HEK293 (cell line): ENCODE results near the gene SERINC2.

Experiments used
- CTCF ChIA-PET: fragments of 350-600 bp; formaldehyde crosslinking; extraction: SDS; loops from one replicate; lab custom pipeline; 2021; ENCODE audit warnings: antibody characterized with exemption; lab: Yijun Ruan, JAX
- POLR2A ChIA-PET: fragments of 300-600 bp; formaldehyde crosslinking; extraction: SDS; loops from one replicate; lab custom pipeline; 2020; ENCODE audit warnings: antibody characterized with exemption, inconsistent platforms; lab: Yijun Ruan, JAX
- H3K27ac ChIP-seq: fragments of 200-500 bp; sonication (Bioruptor generic); 2 replicates; pipeline ENCODE4 v1.5.1; 2014; ENCODE audit warnings: low read depth, low read length, control low read depth, inconsistent platforms; ENCODE audit errors: extremely low read depth
- H3K36me3 ChIP-seq, 2 experiments: fragments of 200-500 bp in 1 of 2; sonication (Bioruptor generic) in 1 of 2; 1 replicate in 1 of 2; 2 replicates in 1 of 2; pipeline ENCODE4 v1.5.1; 2014 to 2017; ENCODE audit warnings: inconsistent platforms in 2 of 2, low read length in 2 of 2; ENCODE audit not compliant: control insufficient read depth in 2 of 2, insufficient read depth in 1 of 2
- H3K4me1 ChIP-seq: fragments of 200-500 bp; sonication (Bioruptor generic); 2 replicates; pipeline ENCODE4 v1.5.1; 2014; ENCODE audit warnings: mild to moderate bottlenecking, low read length, inconsistent platforms; ENCODE audit not compliant: control insufficient read depth, insufficient read depth
- H3K4me3 ChIP-seq: 2 replicates; pipeline ENCODE4 v1.5.1; 2011; ENCODE audit warnings: low read depth, mild to moderate bottlenecking, control low read depth, low read length, moderate library complexity
- H3K9me3 ChIP-seq: fragments of 200-500 bp; sonication (Bioruptor generic); 2 replicates; pipeline ENCODE4 v1.5.1; 2014; ENCODE audit warnings: low read depth, low read length, inconsistent platforms; ENCODE audit not compliant: control insufficient read depth, insufficient read depth
- GLIS1 ChIP-seq: fragments of 450-650 bp; formaldehyde crosslinking; IDR thresholded peaks from 2 replicates; pipeline ENCODE4 v1.5.1; 2016; ENCODE audit warnings: missing biosample characterization, missing genetic modification characterization
- HIC1 ChIP-seq: fragments of 450-650 bp; formaldehyde crosslinking; IDR thresholded peaks from 2 replicates; pipeline ENCODE4 v1.5.1; 2016; ENCODE audit warnings: missing biosample characterization, missing genetic modification characterization
- REPIN1 ChIP-seq: fragments of 450-650 bp; formaldehyde crosslinking; IDR thresholded peaks from 2 replicates; pipeline ENCODE4 v1.5.1; 2017; ENCODE audit warnings: missing biosample characterization, missing genetic modification characterization, low read depth
- SP7 ChIP-seq: fragments of 450-650 bp; formaldehyde crosslinking; IDR thresholded peaks from 2 replicates; pipeline ENCODE4 v1.5.1; 2016; ENCODE audit warnings: missing biosample characterization, missing genetic modification characterization
- ZBTB44 ChIP-seq: fragments of 450-650 bp; IDR thresholded peaks from 2 replicates; pipeline ENCODE4 v1.5.1; 2018; ENCODE audit warnings: missing biosample characterization, mild to moderate bottlenecking, missing genetic modification characterization
- ZFHX2 ChIP-seq: fragments of 450-650 bp; formaldehyde crosslinking; conservative IDR thresholded peaks from 2 replicates; pipeline ENCODE4 v1.5.1; 2016; ENCODE audit warnings: missing biosample characterization, missing genetic modification characterization
- ZNF148 ChIP-seq: fragments of 450-650 bp; formaldehyde crosslinking; IDR thresholded peaks from 2 replicates; pipeline ENCODE4 v1.5.0; 2017; ENCODE audit warnings: missing biosample characterization, missing genetic modification characterization, borderline replicate concordance
- ZNF174 ChIP-seq: fragments of 450-650 bp; formaldehyde crosslinking; IDR thresholded peaks from 2 replicates; pipeline ENCODE4 v1.5.0; 2017; ENCODE audit warnings: missing biosample characterization, mild to moderate bottlenecking, missing genetic modification characterization
- ZNF184 ChIP-seq: fragments of 450-650 bp; IDR thresholded peaks from 2 replicates; pipeline ENCODE4 v1.5.1; 2018; ENCODE audit warnings: missing biosample characterization, mild to moderate bottlenecking, missing genetic modification characterization
- ZNF2 ChIP-seq: fragments of 450-650 bp; formaldehyde crosslinking; IDR thresholded peaks from 2 replicates; pipeline ENCODE4 v1.5.1; 2016; ENCODE audit warnings: missing biosample characterization, missing genetic modification characterization
- ZNF211 ChIP-seq: fragments of 450-650 bp; formaldehyde crosslinking; IDR thresholded peaks from 2 replicates; pipeline ENCODE4 v1.5.1; 2016; ENCODE audit warnings: low read depth, missing biosample characterization, missing genetic modification characterization
- ZNF26 ChIP-seq: fragments of 450-650 bp; formaldehyde crosslinking; IDR thresholded peaks from 2 replicates; pipeline ENCODE4 v1.5.1; 2016; ENCODE audit warnings: missing biosample characterization, missing genetic modification characterization
- ZNF350 ChIP-seq: fragments of 450-650 bp; formaldehyde crosslinking; IDR thresholded peaks from 2 replicates; pipeline ENCODE4 v1.5.0; 2017; ENCODE audit warnings: missing biosample characterization, mild to moderate bottlenecking, missing genetic modification characterization
- ZNF366 ChIP-seq: fragments of 450-650 bp; formaldehyde crosslinking; conservative IDR thresholded peaks from 2 replicates; pipeline ENCODE4 v1.5.1; 2016; ENCODE audit warnings: missing biosample characterization, missing genetic modification characterization
- ZNF391 ChIP-seq: fragments of 450-650 bp; formaldehyde crosslinking; IDR thresholded peaks from 2 replicates; pipeline ENCODE4 v1.5.1; 2016; ENCODE audit warnings: low read depth, missing biosample characterization, missing genetic modification characterization, borderline replicate concordance
- ZNF513 ChIP-seq: fragments of 450-650 bp; IDR thresholded peaks from 2 replicates; pipeline ENCODE4 v1.5.1; 2018; ENCODE audit warnings: missing biosample characterization, missing genetic modification characterization
- ZNF514 ChIP-seq: fragments of 450-650 bp; formaldehyde crosslinking; IDR thresholded peaks from 2 replicates; pipeline ENCODE4 v1.5.1; 2016; ENCODE audit warnings: missing biosample characterization, missing genetic modification characterization
- ZNF555 ChIP-seq: fragments of 450-650 bp; formaldehyde crosslinking; conservative IDR thresholded peaks from 2 replicates; pipeline ENCODE4 v1.5.1; 2017; ENCODE audit warnings: missing biosample characterization, mild to moderate bottlenecking, missing genetic modification characterization, inconsistent platforms
- ZNF747 ChIP-seq: fragments of 450-650 bp; formaldehyde crosslinking; IDR thresholded peaks from 2 replicates; pipeline ENCODE4 v1.5.1; 2016; ENCODE audit warnings: missing biosample characterization, missing genetic modification characterization
- ZNF768 ChIP-seq: fragments of 450-650 bp; formaldehyde crosslinking; IDR thresholded peaks from 2 replicates; pipeline ENCODE4 v1.5.1; 2018; ENCODE audit warnings: missing biosample characterization, mild to moderate bottlenecking, missing genetic modification characterization
- ZNF830 ChIP-seq: fragments of 450-650 bp; IDR thresholded peaks from 2 replicates; pipeline ENCODE4 v1.5.0; 2018; ENCODE audit warnings: missing biosample characterization, missing genetic modification characterization, low read depth, mild to moderate bottlenecking, moderate library complexity
- ZNF843 ChIP-seq: fragments of 450-650 bp; formaldehyde crosslinking; IDR thresholded peaks from 2 replicates; pipeline ENCODE4 v1.5.1; 2016; ENCODE audit warnings: missing biosample characterization, missing genetic modification characterization
- ZSCAN23 ChIP-seq: fragments of 450-650 bp; formaldehyde crosslinking; IDR thresholded peaks from 2 replicates; pipeline ENCODE4 v1.5.1; 2016; ENCODE audit warnings: missing biosample characterization, missing genetic modification characterization

The SERINC2 gene

GRCh38 chr1:31427322-31427721 lies 14.3 kb downstream of the SERINC2 start:
- no peak overlapping the region for H3K4me3 ChIP-seq
- POLR2A ChIA-PET: no interaction called here
- no peaks in the 10 kb centered on the region for H3K9me3 ChIP-seq
- no peak overlapping the region for H3K27ac ChIP-seq
- H3K36me3 ChIP-seq: peaks cover 0 to 4% of the 10 kb centered on the region in 2 experiments; a peak in 1 of 3 replicates
- H3K4me1 ChIP-seq: no peaks in the 10 kb centered on the region
- CTCF ChIA-PET: interaction anchor here (2.0 to 10.9 kb wide), 2 partner anchors 31 to 246 kb away, joined by 6 to 146 read pairs; no protein-coding TSS in a partner anchor
- TF ChIP-seq ZBTB44 (tag by site-specific recombination): no peak
- no peak for TF ChIP-seq ZNF26 (tag by site-specific recombination)
- no peak for TF ChIP-seq ZNF2 (tag by site-specific recombination)
- no peak for TF ChIP-seq ZNF366 (tag by site-specific recombination)
- no peak for TF ChIP-seq ZNF350
- peak; percentile 57 for TF ChIP-seq ZNF513
- no peak for TF ChIP-seq ZNF211 (tag by site-specific recombination)
- TF ChIP-seq ZNF514 (tag by site-specific recombination): no peak
- TF ChIP-seq ZFHX2 (tag by site-specific recombination): no peak
- peak; percentile 84 for TF ChIP-seq ZNF768 (tag by site-specific recombination)
- no peak for TF ChIP-seq ZNF184 (tag by site-specific recombination)

- Histone ChIP-seq H3K36me3 (peaks cover 0 to 6% of the 10 kb centered on the region in 2 experiments; a peak in 1 of 3 replicates), H3K4me3 (no peak overlapping the region), H3K9me3 (no peaks in the 10 kb centered on the region), H3K27ac (no peak overlapping the region), H3K4me1 (no peaks in the 10 kb centered on the region)
- POLR2A ChIA-PET: no interaction called here
- CTCF ChIA-PET: no interaction called here
- TF ChIP-seq GLIS1 (tag by site-specific recombination) (no peak), ZBTB44 (tag by site-specific recombination) (no peak), ZNF148 (tag by site-specific recombination) (no peak), REPIN1 (no peak), ZSCAN23 (tag by site-specific recombination) (no peak), ZNF174 (tag by site-specific recombination) (no peak), ZNF391 (no peak), ZNF555 (no peak), HIC1 (tag by site-specific recombination) (no peak), SP7 (tag by site-specific recombination) (no peak), ZNF830 (tag by site-specific recombination) (no peak), ZNF843 (no peak), ZNF747 (tag by site-specific recombination) (no peak)
Measured at GRCh38 chr1:31428436-31429221, 15.6 kb downstream of the SERINC2 start.
